Astrocyte (in vitro differentiated cells and primary cell): ENCODE results near the gene DSG2.

ENCODE experiments used
- CTCF ChIP-seq: IDR thresholded peaks from 2 replicates; pipeline ENCODE4 v1.5.1; 2011; ENCODE audit warnings: low read depth, mild to moderate bottlenecking, inconsistent platforms, low read length, moderate library complexity; ENCODE audit not compliant: insufficient read depth
- EZH2 ChIP-seq: IDR thresholded peaks from 2 replicates; pipeline ENCODE4 v1.6.1; 2012; ENCODE audit warnings: mild to moderate bottlenecking, low read length, inconsistent platforms; ENCODE audit not compliant: insufficient read depth

- TF ChIP-seq CTCF (no peak), EZH2 (no peak)
These were observed 64.7 kb downstream of the DSG2 start for GRCh38 chr18:31562726-31563125.
